Vagina (tissue), 2 donors: ENCODE data around the gene SLC37A2.

Source experiments
- POLR2A ChIP-seq, 2 donors: fragments of 450-650 bp; IDR thresholded peaks; one replicate each; pipeline ENCODE4 v1.6.1; 2017; ENCODE audit warnings: antibody characterized with exemption in 2 of 2, mild to moderate bottlenecking in 2 of 2, moderate library complexity in 2 of 2
- POLR2AphosphoS5 ChIP-seq, 2 donors: sonication (generic); formaldehyde crosslinking; IDR thresholded peaks; one replicate each; pipeline ENCODE4 v1.9.0; 2017; ENCODE audit warnings: antibody characterized with exemption in 2 of 2, mild to moderate bottlenecking in 2 of 2, low read depth in 1 of 2; ENCODE audit not compliant: insufficient read depth in 1 of 2
- TF ChIP-seq, protein P1 (sequence below), 3 experiments: fragments of 450-650 bp in 2 of 3; fragments of 200-600 bp in 1 of 3; sonication (generic) in 1 of 3; IDR thresholded peaks; one replicate each; pipeline ENCODE4 v1.5.1; 2017 to 2019; ENCODE audit warnings: antibody characterized with exemption in 3 of 3, mild to moderate bottlenecking in 2 of 3, moderate library complexity in 2 of 3

DNA sequence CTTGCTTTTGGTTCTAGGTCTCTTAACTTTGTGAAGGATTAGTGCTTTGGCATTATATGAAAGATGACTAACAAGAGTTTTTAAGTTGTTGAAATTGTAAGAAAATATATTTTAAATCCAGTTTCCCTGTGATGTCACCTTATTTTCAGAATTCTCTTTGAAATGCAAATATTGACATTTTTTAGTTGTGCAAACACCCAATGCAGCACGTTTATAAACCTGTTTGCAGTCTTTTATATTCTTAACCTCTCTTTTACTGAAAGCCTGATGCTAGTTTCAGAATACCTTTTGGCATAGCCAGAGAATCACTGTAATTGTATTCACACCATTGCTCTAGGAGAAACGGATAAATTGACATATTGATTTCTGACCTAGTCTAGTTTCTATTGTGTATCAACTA is 42.8 kb upstream of the SLC37A2 start:
- TF ChIP-seq, protein P1, sequence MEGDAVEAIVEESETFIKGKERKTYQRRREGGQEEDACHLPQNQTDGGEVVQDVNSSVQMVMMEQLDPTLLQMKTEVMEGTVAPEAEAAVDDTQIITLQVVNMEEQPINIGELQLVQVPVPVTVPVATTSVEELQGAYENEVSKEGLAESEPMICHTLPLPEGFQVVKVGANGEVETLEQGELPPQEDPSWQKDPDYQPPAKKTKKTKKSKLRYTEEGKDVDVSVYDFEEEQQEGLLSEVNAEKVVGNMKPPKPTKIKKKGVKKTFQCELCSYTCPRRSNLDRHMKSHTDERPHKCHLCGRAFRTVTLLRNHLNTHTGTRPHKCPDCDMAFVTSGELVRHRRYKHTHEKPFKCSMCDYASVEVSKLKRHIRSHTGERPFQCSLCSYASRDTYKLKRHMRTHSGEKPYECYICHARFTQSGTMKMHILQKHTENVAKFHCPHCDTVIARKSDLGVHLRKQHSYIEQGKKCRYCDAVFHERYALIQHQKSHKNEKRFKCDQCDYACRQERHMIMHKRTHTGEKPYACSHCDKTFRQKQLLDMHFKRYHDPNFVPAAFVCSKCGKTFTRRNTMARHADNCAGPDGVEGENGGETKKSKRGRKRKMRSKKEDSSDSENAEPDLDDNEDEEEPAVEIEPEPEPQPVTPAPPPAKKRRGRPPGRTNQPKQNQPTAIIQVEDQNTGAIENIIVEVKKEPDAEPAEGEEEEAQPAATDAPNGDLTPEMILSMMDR (IDR thresholded peaks at IDR 0.05), result no peak
- no peak for TF ChIP-seq POLR2A (IDR thresholded peaks at IDR 0.05)
- no peak for TF ChIP-seq POLR2AphosphoS5 (IDR thresholded peaks at IDR 0.05; ENCODE audit: insufficient read depth in 1 of 2, low read depth in 1 of 2)
